Measurements from ENCODE around the gene PDE8A.
"Not testable (repeated sequence)": the region's sequence is repeated elsewhere in the genome, so short reads cannot be mapped to it uniquely, and the experiment has no call there.

PDE8A gene

GRCh38 chr15:85174521-85174920 lies 192.9 kb downstream of the PDE8A start:
- peak; percentile 9 for DNase-seq (ENCODE audit: low read depth)

DNA sequence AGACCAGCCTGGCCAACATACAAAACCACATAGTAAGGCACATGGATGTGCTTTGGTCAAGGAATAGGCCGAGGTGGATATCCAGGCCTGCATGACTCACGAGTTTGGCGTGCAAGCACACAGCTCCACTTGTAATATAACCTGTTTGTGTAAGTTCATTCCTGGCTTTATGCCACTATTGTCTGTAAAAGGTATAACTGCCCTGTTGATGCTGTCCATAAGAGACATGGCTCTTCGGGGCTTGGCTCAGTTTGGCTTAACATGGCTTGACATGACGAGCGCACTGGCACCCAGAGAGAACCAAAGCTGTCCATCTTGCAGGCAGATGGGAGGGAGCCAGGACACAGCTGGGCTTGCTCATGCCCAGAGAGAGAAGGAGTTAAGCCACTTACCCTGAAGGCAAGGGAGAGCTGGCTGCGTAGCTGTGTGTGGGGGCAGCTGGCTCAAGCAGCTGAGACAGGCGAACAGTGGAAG lies 195.4 kb downstream of the PDE8A start:
- not testable (repeated sequence) for DNase-seq (ENCODE audit: low read depth)

DNA sequence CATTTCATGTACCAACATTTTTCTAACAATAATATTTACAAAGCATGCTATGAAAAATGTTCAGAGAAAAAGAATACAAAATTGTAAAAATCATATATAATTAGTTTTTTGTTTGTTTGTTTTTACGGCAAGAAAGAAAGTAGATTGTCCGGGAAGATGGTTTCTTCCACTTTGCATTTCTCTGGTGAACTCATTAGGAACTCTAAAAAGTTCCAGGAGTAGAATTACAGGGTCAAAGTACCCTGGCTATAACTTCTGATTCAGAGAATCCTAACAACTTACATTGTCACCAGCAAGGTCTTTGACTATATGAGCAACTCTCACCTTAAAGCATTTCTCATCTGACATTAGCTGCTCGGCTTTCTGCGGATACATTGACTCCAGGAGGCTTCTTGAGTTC lies 196.7 kb downstream of the PDE8A start:
- DNase-seq (ENCODE audit: low read depth) = no peak

GRCh38 chr15:85179700-85180099 lies 198.0 kb downstream of the PDE8A start:
- DNase-seq (ENCODE audit: low read depth) = no peak

- DNase-seq (ENCODE audit: low read depth) = not testable (repeated sequence)
Observed at GRCh38 chr15:85185350-85185749, 203.7 kb downstream of the PDE8A start.

GRCh38 chr15:85188171-85188577 lies 206.5 kb downstream of the PDE8A start:
- not testable (repeated sequence) for DNase-seq (ENCODE audit: low read depth)

All from stimulated activated CD4-positive, alpha-beta T cell treated with anti-CD3 and anti-CD28 coated beads, Interleukin-2, amount 100 ng/mL, for 4 hours (primary cell).